HEK293 (cell line): ENCODE data around the gene ANTXR1.

Source experiments
- CTCF ChIA-PET: fragments of 350-600 bp; formaldehyde crosslinking; extraction: SDS; loops from one replicate; lab custom pipeline; 2021; ENCODE audit warnings: antibody characterized with exemption; lab: Yijun Ruan, JAX
- POLR2A ChIA-PET: fragments of 300-600 bp; formaldehyde crosslinking; extraction: SDS; loops from one replicate; lab custom pipeline; 2020; ENCODE audit warnings: antibody characterized with exemption, inconsistent platforms; lab: Yijun Ruan, JAX
- H3K27ac ChIP-seq: fragments of 200-500 bp; sonication (Bioruptor generic); 2 replicates; pipeline ENCODE4 v1.5.1; 2014; ENCODE audit warnings: low read depth, low read length, control low read depth, inconsistent platforms; ENCODE audit errors: extremely low read depth
- H3K36me3 ChIP-seq, 2 experiments: fragments of 200-500 bp in 1 of 2; sonication (Bioruptor generic) in 1 of 2; 1 replicate in 1 of 2; 2 replicates in 1 of 2; pipeline ENCODE4 v1.5.1; 2014 to 2017; ENCODE audit warnings: inconsistent platforms in 2 of 2, low read length in 2 of 2; ENCODE audit not compliant: control insufficient read depth in 2 of 2, insufficient read depth in 1 of 2
- H3K4me1 ChIP-seq: fragments of 200-500 bp; sonication (Bioruptor generic); 2 replicates; pipeline ENCODE4 v1.5.1; 2014; ENCODE audit warnings: mild to moderate bottlenecking, low read length, inconsistent platforms; ENCODE audit not compliant: control insufficient read depth, insufficient read depth
- H3K4me3 ChIP-seq: 2 replicates; pipeline ENCODE4 v1.5.1; 2011; ENCODE audit warnings: low read depth, mild to moderate bottlenecking, control low read depth, low read length, moderate library complexity
- H3K9me3 ChIP-seq: fragments of 200-500 bp; sonication (Bioruptor generic); 2 replicates; pipeline ENCODE4 v1.5.1; 2014; ENCODE audit warnings: low read depth, low read length, inconsistent platforms; ENCODE audit not compliant: control insufficient read depth, insufficient read depth
- FEZF1 ChIP-seq: fragments of 450-650 bp; formaldehyde crosslinking; IDR thresholded peaks from 2 replicates; pipeline ENCODE4 v1.5.1; 2016; ENCODE audit warnings: missing biosample characterization, missing genetic modification characterization
- GLIS2 ChIP-seq: fragments of 450-650 bp; formaldehyde crosslinking; IDR thresholded peaks from 2 replicates; pipeline ENCODE4 v1.5.1; 2016; ENCODE audit warnings: missing biosample characterization, missing genetic modification characterization
- ZNF133 ChIP-seq: fragments of 450-650 bp; formaldehyde crosslinking; IDR thresholded peaks from 2 replicates; pipeline ENCODE4 v1.5.1; 2016; ENCODE audit warnings: missing biosample characterization, missing genetic modification characterization
- ZNF146 ChIP-seq: fragments of 450-650 bp; formaldehyde crosslinking; IDR thresholded peaks from 2 replicates; pipeline ENCODE4 v1.5.1; 2016; ENCODE audit warnings: missing biosample characterization, missing genetic modification characterization
- ZNF184 ChIP-seq: fragments of 450-650 bp; IDR thresholded peaks from 2 replicates; pipeline ENCODE4 v1.5.1; 2018; ENCODE audit warnings: missing biosample characterization, mild to moderate bottlenecking, missing genetic modification characterization
- ZNF24 ChIP-seq: fragments of 450-650 bp; formaldehyde crosslinking; IDR thresholded peaks from 2 replicates; pipeline ENCODE4 v1.5.1; 2016; ENCODE audit warnings: missing biosample characterization, missing genetic modification characterization
- ZNF292 ChIP-seq: fragments of 450-650 bp; formaldehyde crosslinking; IDR thresholded peaks from 2 replicates; pipeline ENCODE4 v1.5.1; 2016; ENCODE audit warnings: low read depth, missing biosample characterization, missing genetic modification characterization, borderline replicate concordance
- ZNF423 ChIP-seq: fragments of 450-650 bp; formaldehyde crosslinking; IDR thresholded peaks from 2 replicates; pipeline ENCODE4 v1.5.1; 2016; ENCODE audit warnings: missing biosample characterization, missing genetic modification characterization
- ZNF530 ChIP-seq: fragments of 450-650 bp; formaldehyde crosslinking; IDR thresholded peaks from 2 replicates; pipeline ENCODE4 v1.5.1; 2016; ENCODE audit warnings: low read depth, missing biosample characterization, missing genetic modification characterization
- ZNF561 ChIP-seq: fragments of 450-650 bp; IDR thresholded peaks from 2 replicates; pipeline ENCODE4 v1.5.1; 2018; ENCODE audit warnings: missing biosample characterization, missing genetic modification characterization, borderline replicate concordance
- ZNF623 ChIP-seq: fragments of 450-650 bp; formaldehyde crosslinking; IDR thresholded peaks from 2 replicates; pipeline ENCODE4 v1.5.1; 2016; ENCODE audit warnings: missing biosample characterization, missing genetic modification characterization
- ZNF626 ChIP-seq: fragments of 450-650 bp; sonication (Bioruptor Pico); formaldehyde crosslinking; IDR thresholded peaks from 2 replicates; pipeline ENCODE4 v1.5.1; 2018; ENCODE audit warnings: missing biosample characterization, missing genetic modification characterization, inconsistent platforms
- TF ChIP-seq, protein P1 (sequence below): fragments of 450-650 bp; formaldehyde crosslinking; conservative IDR thresholded peaks from 2 replicates; pipeline ENCODE4 v1.5.1; 2016; ENCODE audit warnings: low read depth, missing biosample characterization, missing genetic modification characterization
- TF ChIP-seq, protein P2 (sequence below): fragments of 450-650 bp; formaldehyde crosslinking; IDR thresholded peaks from 2 replicates; pipeline ENCODE4 v1.5.0; 2017; ENCODE audit warnings: missing biosample characterization, missing genetic modification characterization, borderline replicate concordance
- TF ChIP-seq, protein P3 (sequence below): fragments of 450-650 bp; IDR thresholded peaks from 2 replicates; pipeline ENCODE4 v1.5.1; 2018; ENCODE audit warnings: missing biosample characterization, missing genetic modification characterization
- TF ChIP-seq, protein P4 (sequence below): fragments of 450-650 bp; formaldehyde crosslinking; conservative IDR thresholded peaks from 2 replicates; pipeline ENCODE4 v1.5.1; 2016; ENCODE audit warnings: low read depth, missing biosample characterization, missing genetic modification characterization

Gene ANTXR1

DNA sequence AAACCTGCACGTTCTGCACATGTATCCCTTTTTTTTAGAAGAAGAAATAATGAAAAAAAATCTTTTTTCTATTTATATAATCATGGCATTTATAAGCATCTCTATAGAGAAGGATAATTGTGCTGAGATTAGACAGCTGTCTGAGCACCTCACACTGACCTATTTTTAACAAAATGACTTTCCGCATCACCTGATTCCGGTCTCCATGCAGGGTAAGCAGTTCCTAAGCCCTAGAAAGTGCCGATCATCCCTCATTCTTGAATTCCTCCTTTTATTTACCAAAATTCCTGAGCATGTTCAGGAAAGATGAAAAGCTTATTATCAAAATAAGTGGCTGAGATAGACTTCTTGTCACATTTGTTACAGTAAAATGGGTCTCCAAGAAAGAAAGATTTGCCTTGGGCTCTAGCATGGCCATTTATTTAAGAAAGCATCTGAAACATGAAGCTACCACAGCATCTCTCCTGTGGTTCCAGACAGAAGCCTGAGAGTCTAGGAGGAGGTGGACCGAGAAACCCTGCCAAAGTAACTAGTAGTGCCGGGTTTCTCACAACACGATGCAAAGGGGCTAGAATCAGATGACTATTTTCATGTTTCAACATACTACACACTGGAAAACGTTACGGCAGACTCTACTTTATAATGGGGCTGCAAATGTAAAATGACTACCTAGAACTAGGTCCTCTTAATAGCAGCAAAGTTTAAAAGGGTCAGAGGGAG is 37.9 kb upstream of the ANTXR1 start:
- ChIA-PET POLR2A (no interaction called here), CTCF (interaction anchor here (0.6 to 1.0 kb wide), 2 partner anchors 37 to 223 kb away, joined by 3 to 5 read pairs; partner anchors contain the start of gene ANTXR1)
- TF ChIP-seq ZNF623 (tag by site-specific recombination) (no peak), ZNF133 (tag by site-specific recombination) (no peak)
- TF ChIP-seq, protein P1, sequence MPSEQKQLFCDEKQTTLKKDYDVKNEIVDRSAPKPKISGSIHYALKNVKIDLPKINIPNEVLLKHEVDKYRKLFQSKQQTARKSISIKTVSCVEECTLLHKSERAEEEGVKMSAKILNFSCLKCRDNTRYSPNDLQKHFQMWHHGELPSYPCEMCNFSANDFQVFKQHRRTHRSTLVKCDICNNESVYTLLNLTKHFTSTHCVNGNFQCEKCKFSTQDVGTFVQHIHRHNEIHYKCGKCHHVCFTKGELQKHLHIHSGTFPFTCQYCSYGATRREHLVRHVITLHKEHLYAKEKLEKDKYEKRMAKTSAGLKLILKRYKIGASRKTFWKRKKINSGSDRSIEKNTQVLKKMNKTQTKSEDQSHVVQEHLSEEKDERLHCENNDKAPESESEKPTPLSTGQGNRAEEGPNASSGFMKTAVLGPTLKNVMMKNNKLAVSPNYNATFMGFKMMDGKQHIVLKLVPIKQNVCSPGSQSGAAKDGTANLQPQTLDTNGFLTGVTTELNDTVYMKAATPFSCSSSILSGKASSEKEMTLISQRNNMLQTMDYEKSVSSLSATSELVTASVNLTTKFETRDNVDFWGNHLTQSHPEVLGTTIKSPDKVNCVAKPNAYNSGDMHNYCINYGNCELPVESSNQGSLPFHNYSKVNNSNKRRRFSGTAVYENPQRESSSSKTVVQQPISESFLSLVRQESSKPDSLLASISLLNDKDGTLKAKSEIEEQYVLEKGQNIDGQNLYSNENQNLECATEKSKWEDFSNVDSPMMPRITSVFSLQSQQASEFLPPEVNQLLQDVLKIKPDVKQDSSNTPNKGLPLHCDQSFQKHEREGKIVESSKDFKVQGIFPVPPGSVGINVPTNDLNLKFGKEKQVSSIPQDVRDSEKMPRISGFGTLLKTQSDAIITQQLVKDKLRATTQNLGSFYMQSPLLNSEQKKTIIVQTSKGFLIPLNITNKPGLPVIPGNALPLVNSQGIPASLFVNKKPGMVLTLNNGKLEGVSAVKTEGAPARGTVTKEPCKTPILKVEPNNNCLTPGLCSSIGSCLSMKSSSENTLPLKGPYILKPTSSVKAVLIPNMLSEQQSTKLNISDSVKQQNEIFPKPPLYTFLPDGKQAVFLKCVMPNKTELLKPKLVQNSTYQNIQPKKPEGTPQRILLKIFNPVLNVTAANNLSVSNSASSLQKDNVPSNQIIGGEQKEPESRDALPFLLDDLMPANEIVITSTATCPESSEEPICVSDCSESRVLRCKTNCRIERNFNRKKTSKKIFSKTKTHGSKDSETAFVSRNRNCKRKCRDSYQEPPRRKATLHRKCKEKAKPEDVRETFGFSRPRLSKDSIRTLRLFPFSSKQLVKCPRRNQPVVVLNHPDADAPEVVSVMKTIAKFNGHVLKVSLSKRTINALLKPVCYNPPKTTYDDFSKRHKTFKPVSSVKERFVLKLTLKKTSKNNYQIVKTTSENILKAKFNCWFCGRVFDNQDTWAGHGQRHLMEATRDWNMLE (tag by site-specific recombination), result no peak
- TF ChIP-seq, all 188 proteins: peak for 0
- Histone ChIP-seq H3K36me3 (no peaks in the 10 kb centered on the region), H3K4me3 (no peak overlapping the region), H3K9me3 (no peaks in the 10 kb centered on the region), H3K27ac (no peak overlapping the region), H3K4me1 (no peaks in the 10 kb centered on the region)

DNA sequence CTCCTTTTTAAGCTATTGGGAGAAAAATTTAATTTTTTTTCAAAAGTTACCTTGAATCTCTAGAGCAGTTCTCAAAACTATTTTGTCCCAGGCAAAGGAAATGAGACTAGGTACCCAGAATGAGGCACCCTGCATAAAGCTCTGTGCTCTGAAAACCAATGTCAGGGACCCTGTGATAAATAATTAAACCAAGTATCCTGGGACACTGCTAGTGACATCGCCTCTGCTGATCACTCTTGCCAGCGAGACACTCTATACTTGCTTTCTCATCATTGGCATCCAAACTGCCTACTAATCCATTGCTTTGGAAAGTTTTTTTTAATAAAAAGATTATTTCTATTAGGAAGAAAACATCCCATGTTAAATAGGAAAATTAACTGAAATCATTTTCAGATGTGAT is 37.1 kb upstream of the ANTXR1 start:
- H3K36me3 ChIP-seq, result no peaks in the 10 kb centered on the region
- TF ChIP-seq, protein P2, sequence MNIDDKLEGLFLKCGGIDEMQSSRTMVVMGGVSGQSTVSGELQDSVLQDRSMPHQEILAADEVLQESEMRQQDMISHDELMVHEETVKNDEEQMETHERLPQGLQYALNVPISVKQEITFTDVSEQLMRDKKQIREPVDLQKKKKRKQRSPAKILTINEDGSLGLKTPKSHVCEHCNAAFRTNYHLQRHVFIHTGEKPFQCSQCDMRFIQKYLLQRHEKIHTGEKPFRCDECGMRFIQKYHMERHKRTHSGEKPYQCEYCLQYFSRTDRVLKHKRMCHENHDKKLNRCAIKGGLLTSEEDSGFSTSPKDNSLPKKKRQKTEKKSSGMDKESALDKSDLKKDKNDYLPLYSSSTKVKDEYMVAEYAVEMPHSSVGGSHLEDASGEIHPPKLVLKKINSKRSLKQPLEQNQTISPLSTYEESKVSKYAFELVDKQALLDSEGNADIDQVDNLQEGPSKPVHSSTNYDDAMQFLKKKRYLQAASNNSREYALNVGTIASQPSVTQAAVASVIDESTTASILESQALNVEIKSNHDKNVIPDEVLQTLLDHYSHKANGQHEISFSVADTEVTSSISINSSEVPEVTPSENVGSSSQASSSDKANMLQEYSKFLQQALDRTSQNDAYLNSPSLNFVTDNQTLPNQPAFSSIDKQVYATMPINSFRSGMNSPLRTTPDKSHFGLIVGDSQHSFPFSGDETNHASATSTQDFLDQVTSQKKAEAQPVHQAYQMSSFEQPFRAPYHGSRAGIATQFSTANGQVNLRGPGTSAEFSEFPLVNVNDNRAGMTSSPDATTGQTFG (tag by site-specific recombination), result no peak
- TF ChIP-seq ZNF24 (tag by site-specific recombination), result no peak
- TF ChIP-seq GLIS2 (tag by site-specific recombination), result no peak
- TF ChIP-seq ZNF530 (tag by site-specific recombination), result no peak
- no peak for TF ChIP-seq ZNF561 (tag by site-specific recombination)
- TF ChIP-seq, protein P3, sequence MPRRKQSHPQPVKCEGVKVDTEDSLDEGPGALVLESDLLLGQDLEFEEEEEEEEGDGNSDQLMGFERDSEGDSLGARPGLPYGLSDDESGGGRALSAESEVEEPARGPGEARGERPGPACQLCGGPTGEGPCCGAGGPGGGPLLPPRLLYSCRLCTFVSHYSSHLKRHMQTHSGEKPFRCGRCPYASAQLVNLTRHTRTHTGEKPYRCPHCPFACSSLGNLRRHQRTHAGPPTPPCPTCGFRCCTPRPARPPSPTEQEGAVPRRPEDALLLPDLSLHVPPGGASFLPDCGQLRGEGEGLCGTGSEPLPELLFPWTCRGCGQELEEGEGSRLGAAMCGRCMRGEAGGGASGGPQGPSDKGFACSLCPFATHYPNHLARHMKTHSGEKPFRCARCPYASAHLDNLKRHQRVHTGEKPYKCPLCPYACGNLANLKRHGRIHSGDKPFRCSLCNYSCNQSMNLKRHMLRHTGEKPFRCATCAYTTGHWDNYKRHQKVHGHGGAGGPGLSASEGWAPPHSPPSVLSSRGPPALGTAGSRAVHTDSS (tag by site-specific recombination), result no peak
- no peak for TF ChIP-seq ZNF626 (tag by site-specific recombination)
- TF ChIP-seq ZNF423 (tag by site-specific recombination), result no peak
- no peak for TF ChIP-seq ZNF146 (tag by site-specific recombination)
- TF ChIP-seq ZNF292 (tag by site-specific recombination), result no peak
- TF ChIP-seq, protein P4, sequence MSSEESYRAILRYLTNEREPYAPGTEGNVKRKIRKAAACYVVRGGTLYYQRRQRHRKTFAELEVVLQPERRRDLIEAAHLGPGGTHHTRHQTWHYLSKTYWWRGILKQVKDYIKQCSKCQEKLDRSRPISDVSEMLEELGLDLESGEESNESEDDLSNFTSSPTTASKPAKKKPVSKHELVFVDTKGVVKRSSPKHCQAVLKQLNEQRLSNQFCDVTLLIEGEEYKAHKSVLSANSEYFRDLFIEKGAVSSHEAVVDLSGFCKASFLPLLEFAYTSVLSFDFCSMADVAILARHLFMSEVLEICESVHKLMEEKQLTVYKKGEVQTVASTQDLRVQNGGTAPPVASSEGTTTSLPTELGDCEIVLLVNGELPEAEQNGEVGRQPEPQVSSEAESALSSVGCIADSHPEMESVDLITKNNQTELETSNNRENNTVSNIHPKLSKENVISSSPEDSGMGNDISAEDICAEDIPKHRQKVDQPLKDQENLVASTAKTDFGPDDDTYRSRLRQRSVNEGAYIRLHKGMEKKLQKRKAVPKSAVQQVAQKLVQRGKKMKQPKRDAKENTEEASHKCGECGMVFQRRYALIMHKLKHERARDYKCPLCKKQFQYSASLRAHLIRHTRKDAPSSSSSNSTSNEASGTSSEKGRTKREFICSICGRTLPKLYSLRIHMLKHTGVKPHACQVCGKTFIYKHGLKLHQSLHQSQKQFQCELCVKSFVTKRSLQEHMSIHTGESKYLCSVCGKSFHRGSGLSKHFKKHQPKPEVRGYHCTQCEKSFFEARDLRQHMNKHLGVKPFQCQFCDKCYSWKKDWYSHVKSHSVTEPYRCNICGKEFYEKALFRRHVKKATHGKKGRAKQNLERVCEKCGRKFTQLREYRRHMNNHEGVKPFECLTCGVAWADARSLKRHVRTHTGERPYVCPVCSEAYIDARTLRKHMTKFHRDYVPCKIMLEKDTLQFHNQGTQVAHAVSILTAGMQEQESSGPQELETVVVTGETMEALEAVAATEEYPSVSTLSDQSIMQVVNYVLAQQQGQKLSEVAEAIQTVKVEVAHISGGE (tag by site-specific recombination), result no peak
- no peak for TF ChIP-seq FEZF1 (tag by site-specific recombination)
- TF ChIP-seq ZNF184, result no peak
- TF ChIP-seq, all 188 proteins: peak for 0
- Histone ChIP-seq H3K4me3 (no peak overlapping the region), H3K9me3 (no peaks in the 10 kb centered on the region), H3K27ac (no peak overlapping the region), H3K4me1 (no peaks in the 10 kb centered on the region)
- ChIA-PET POLR2A (no interaction called here), CTCF (interaction anchor here (1.0 kb wide), 1 partner anchor 37 kb away, joined by 5 read pairs; the partner anchor contains the start of gene ANTXR1)
